GM12872 (cell line): ENCODE measurements around the gene IGSF8.

Experiments
- TF ChIP-seq, protein P1 (sequence below): IDR thresholded peaks from 3 replicates; pipeline ENCODE4 v1.5.1; 2011; ENCODE audit warnings: low read depth, mild to moderate bottlenecking, low read length, moderate library complexity; ENCODE audit not compliant: insufficient read depth

IGSF8 gene

DNA sequence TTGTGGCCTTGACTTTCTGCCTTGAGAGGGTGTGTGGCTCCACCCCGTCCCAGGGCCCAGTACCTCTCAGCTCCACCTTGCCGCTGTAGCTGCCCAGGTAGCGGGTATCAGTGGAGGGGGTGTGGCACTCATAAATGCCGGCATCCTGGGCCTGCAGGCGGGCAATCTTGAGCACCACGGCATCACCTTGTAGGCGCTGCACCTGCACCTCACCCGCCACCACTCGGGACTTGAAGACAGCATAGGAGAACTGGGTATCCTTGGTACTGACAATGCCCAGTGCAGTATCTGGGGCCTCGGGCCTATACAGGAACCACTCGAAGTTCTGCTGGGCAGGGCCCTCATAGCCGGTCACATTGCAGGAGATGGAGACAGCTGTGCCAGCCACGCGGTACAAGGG lies 3.6 kb downstream of the IGSF8 start:
- TF ChIP-seq, protein P1, sequence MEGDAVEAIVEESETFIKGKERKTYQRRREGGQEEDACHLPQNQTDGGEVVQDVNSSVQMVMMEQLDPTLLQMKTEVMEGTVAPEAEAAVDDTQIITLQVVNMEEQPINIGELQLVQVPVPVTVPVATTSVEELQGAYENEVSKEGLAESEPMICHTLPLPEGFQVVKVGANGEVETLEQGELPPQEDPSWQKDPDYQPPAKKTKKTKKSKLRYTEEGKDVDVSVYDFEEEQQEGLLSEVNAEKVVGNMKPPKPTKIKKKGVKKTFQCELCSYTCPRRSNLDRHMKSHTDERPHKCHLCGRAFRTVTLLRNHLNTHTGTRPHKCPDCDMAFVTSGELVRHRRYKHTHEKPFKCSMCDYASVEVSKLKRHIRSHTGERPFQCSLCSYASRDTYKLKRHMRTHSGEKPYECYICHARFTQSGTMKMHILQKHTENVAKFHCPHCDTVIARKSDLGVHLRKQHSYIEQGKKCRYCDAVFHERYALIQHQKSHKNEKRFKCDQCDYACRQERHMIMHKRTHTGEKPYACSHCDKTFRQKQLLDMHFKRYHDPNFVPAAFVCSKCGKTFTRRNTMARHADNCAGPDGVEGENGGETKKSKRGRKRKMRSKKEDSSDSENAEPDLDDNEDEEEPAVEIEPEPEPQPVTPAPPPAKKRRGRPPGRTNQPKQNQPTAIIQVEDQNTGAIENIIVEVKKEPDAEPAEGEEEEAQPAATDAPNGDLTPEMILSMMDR = no peak

- TF ChIP-seq, protein P1 = no peak
These were observed 4.2 kb downstream of the IGSF8 start for GRCh38 chr1:160094291-160094625.

GRCh38 chr1:160093624-160094290 lies 4.7 kb downstream of the IGSF8 start:
- TF ChIP-seq, protein P1 = no peak

GRCh38 chr1:160093069-160093395 lies 5.4 kb downstream of the IGSF8 start:
- TF ChIP-seq, protein P1 = no peak

GRCh38 chr1:160092366-160093068 lies 5.9 kb downstream of the IGSF8 start:
- TF ChIP-seq, protein P1 = no peak

DNA sequence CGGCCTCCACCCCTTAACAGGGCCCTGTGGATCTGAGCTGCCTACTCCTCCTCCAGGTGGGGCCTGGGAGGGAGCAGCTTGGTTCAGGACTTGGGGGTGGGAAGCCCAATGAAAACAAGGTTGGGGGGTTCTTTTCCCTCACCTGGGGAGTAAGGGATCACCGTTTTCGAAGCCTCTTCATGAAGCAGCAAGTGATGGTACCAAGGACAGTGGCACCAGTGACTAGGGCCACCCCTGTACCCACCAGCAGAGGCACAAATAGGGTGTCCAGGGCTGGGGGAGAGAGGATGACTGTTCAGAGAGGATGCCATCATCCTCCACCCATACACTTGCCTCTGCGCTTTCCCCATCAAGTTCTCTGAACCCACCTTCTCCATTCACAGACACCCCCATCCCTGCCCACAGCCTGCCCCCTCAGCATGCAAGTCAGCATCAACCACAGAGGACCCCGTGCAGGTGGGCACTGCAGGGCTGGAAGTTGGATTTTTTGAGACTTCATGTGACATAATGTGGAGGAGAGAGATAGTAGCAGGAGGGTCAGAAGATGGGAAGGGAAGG lies 6.7 kb downstream of the IGSF8 start:
- TF ChIP-seq, protein P1 = no peak

DNA sequence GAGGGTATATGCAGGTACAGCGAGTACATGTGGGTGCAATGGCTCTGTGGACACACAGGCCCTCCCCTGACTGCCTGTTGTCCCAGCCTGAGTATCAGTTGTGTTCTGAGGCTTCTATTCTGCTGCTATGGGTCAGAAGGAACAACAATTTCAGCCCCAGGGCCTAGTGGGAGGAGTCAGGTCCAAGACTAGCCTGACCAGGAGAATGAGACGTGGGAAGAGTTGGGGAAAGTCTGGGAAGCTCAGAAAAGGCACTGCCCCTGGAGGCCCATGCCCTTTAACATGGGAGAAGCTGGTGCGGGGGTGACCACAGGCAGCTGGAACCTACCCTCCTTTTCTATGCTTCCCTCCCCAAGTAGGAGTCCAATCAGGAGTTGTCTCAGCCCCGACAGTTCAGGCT lies 7.7 kb downstream of the IGSF8 start:
- TF ChIP-seq, protein P1 = no peak
